GM12878 (cell line): ENCODE measurements around the gene MYH10.

Experiments
- CHD2 ChIP-seq: IDR thresholded peaks from 2 replicates; pipeline ENCODE4 v1.6.1; 2011; ENCODE audit warnings: low read depth, low read length, improper control_type of control experiment, borderline replicate concordance
- CTCF ChIP-seq, 3 experiments: IDR thresholded peaks in 2 of 3; conservative IDR thresholded peaks in 1 of 3; 2 replicates each; pipeline ENCODE4 v1.5.1; 2011; ENCODE audit warnings: low read depth in 3 of 3, low read length in 3 of 3, mild to moderate bottlenecking in 3 of 3, control low read depth in 2 of 3, moderate library complexity in 2 of 3, inconsistent platforms in 1 of 3, mixed read lengths in 1 of 3; ENCODE audit not compliant: control insufficient read depth in 2 of 3, insufficient read depth in 1 of 3; ENCODE audit errors: extremely low read depth in 1 of 3
- CUX1 ChIP-seq: IDR thresholded peaks from 2 replicates; pipeline ENCODE4 v1.6.1; 2012; ENCODE audit warnings: improper control_type of control experiment, low read depth, low read length; ENCODE audit not compliant: insufficient replicate concordance
- EP300 ChIP-seq, 2 experiments: fragments of 150-350 bp in 1 of 2; IDR thresholded peaks; 2 replicates each; pipeline ENCODE4 v1.6.1; 2011 to 2012; ENCODE audit warnings: low read depth in 2 of 2, low read length in 2 of 2, borderline replicate concordance in 1 of 2, improper control_type of control experiment in 1 of 2, inconsistent platforms in 1 of 2; ENCODE audit not compliant: control insufficient read depth in 1 of 2
- JUND ChIP-seq: IDR thresholded peaks from 2 replicates; pipeline ENCODE4 v1.6.1; 2012; ENCODE audit warnings: low read depth, mild to moderate bottlenecking, low read length, improper control_type of control experiment, moderate library complexity
- POLR2AphosphoS5 ChIP-seq: IDR thresholded peaks from 2 replicates; pipeline ENCODE4 v1.6.1; 2011; ENCODE audit warnings: mild to moderate bottlenecking, low read length, inconsistent platforms
- TAF1 ChIP-seq: IDR thresholded peaks from 2 replicates; pipeline ENCODE4 v1.6.1; 2011; ENCODE audit warnings: mild to moderate bottlenecking, low read depth, low read length, borderline replicate concordance
- TARDBP ChIP-seq: IDR thresholded peaks from 2 replicates; pipeline ENCODE4 v1.6.1; 2016; ENCODE audit warnings: borderline replicate concordance
- YY1 ChIP-seq: IDR thresholded peaks from 2 replicates; pipeline ENCODE4 v1.6.1; 2011; ENCODE audit warnings: low read depth, mild to moderate bottlenecking, low read length

GRCh38 chr17:8465356-8465755, 165.2 kb downstream of the MYH10 start:
- TF ChIP-seq TAF1 (no peak), YY1 (no peak), CTCF (IDR thresholded peaks at IDR 0.05 in 2 of 3, conservative IDR thresholded peaks at IDR 0.05 in 1 of 3; ENCODE audit: control insufficient read depth in 2 of 3, extremely low read depth in 1 of 3, insufficient read depth in 1 of 3, low read depth in 3 of 3, low read length in 3 of 3) (no peak), JUND (no peak), EP300 (IDR thresholded peaks at IDR 0.05; ENCODE audit: borderline replicate concordance in 1 of 2, control insufficient read depth in 1 of 2, low read depth in 2 of 2, low read length in 2 of 2) (no peak), TARDBP (no peak), CHD2 (no peak), POLR2AphosphoS5 (no peak), CUX1 (no peak)
